Activated CD8-positive, alpha-beta memory T cell treated with anti-CD3 and anti-CD28 coated beads, Interleukin-2, amount 50 U/mL, for 1 hour (primary cell): ENCODE results near the gene PROM1.

Experiments
- DNase-seq: peaks from one replicate; pipeline ENCODE4 v3.0.0-alpha.2; 2020; ENCODE audit errors: extremely low read depth

PROM1 gene

GRCh38 chr4:15942283-15942682 lies 141.5 kb downstream of the PROM1 start:
- no peak for DNase-seq

- no peak for DNase-seq
Observed at GRCh38 chr4:15938640-15939039, 145.2 kb downstream of the PROM1 start, which contains the start of gene FGFBP1. TSS of gene FGFBP1 (minus strand) at chr4:15938740. CDS start at chr4:15936632, 2,108 bp downstream.

DNA sequence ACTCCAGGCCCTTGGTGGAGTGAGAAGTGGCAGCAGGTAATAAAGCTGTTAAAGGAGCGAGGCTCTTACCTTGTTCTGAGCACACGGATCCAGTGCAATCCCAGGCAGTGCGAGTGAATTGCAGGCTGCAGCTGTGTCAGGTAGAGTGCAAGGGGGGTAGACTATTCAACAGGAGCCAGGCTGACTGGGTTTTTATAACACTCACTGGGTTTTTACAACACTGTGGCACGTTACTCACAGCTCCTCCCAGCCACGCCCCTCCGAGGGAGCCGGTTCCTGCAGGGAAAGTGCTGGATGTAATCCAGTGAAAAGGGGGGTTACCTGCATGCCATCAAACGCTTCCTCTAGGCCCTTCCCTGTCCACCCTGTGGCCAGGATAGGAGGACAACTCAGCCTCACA lies 145.6 kb downstream of the PROM1 start:
- no peak for DNase-seq

- DNase-seq: no peak
Observed at GRCh38 chr4:15936495-15936894, 147.3 kb downstream of the PROM1 start.

DNA sequence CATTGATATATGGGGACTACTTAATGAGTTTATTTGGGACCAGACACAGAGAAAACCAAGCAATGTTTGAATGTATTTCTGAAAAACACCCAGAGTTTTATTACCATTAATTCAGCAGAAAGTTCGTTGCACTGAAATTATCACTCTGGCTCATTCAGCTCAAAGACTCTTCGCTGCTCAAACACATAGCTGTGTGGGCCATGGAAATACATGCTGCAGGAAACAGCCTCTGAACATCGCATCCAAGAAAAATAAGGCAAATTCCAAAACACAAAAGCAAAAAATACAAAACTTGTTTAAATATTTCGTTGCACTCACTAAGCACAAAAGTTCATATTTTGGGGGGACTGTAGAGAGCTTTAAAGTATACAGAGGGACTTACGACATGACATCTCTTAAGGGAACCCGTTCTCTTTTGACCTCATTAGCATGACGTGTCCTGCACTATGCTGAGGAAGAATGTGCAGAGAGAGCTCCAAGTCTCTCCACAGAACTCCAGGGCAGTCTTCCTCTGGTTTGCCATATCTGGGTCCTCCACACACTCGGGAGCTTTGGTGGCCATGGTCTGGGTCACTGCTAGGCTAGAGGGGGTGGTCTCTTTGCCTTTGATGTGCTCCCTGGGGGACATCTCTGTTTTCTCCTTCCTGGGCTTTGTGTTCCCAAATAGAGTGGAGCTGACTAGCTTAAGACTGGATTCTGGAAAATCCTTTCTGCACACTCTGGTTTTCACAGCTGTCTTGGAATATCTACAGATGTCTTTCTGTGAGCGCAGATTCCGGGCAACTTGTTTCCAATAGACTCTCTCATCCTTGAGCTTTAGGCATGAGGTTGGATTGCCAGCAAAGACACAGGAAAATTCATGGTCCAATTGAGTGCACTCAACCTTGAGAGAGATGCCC lies 148.1 kb downstream of the PROM1 start:
- DNase-seq: no peak

- no peak for DNase-seq
Observed at GRCh38 chr4:15934259-15934658, 149.6 kb downstream of the PROM1 start.

- no peak for DNase-seq
Observed at GRCh38 chr4:15931451-15932210, 152.2 kb downstream of the PROM1 start.

DNA sequence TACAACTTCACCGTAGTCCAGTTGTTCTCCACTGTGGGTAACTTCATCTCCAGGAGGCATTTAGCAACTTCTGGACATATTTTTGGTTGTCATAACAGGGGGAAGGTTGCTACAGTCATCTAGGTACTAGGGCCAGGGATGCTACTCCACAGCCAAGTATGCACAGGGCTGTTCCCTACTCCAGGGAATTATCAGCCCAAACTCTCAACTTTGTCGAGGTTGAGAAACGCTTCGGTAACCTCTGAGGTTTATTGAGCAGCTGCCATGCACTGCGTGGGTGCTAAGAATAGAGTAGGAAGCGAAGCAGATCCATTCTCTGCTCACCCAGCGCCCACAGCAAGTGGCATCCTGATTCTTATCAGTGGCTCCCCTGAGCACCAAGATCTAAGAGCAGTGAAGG lies 153.5 kb downstream of the PROM1 start:
- DNase-seq: no peak

- no peak for DNase-seq
Observed at GRCh38 chr4:15929540-15929939, 154.3 kb downstream of the PROM1 start.

DNA sequence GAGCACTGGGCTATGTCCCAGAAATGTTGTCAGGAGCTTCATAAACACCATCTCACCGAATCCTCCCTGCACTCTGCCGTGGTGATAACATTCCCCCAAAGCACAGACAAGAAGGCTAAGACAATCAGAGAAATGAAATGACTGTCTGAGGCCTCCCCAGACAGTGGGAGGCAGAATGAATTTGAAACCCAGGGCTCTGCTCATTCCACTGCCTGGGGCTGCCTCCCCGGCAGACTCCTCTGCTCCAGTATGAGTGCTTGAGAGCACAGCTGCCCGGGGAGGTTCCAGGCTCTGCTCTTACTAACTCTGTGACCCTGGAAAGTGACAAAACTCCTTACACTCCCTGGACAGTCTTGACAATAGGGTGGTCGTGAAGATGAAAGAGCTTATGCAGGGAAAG lies 154.9 kb downstream of the PROM1 start:
- no peak for DNase-seq

- no peak for DNase-seq
Observed at GRCh38 chr4:15926486-15926885, 157.3 kb downstream of the PROM1 start.

DNA sequence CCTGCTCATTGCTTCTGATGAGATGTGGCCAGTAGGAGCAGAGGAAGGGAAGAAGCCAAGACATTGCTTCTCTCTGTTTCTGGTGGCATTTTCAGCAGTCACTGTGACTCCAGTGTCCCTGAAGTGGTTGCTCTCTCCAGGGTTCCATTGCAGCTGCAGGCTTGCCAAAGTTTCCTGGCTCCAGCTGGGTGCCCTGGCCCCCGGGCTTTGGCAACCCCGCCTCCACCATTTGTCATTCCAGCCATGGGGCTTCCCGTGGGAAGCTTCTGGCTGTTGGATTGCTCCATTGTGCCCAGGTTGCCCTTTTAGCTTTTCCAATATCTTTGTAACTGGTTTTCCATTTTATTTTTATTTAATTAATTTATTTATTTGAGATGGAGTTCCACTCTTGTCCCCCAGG lies 158.0 kb downstream of the PROM1 start:
- no peak for DNase-seq

DNA sequence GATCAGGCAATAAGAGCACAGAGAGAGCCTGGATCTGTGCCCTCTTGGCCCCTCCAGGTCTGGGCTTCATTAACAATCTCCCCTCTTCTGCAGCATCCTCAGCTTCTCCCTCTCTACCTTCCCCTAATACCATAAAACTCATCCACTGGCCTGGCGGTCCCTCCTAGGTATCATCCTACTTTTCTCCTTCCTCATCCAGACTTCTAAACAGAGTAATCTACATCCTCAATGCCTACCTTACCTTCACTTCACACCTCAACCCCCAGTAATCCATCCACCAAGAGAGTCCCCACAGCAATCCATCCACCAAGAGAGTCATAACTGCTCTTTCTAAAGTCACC lies 162.3 kb downstream of the PROM1 start:
- DNase-seq: no peak

DNA sequence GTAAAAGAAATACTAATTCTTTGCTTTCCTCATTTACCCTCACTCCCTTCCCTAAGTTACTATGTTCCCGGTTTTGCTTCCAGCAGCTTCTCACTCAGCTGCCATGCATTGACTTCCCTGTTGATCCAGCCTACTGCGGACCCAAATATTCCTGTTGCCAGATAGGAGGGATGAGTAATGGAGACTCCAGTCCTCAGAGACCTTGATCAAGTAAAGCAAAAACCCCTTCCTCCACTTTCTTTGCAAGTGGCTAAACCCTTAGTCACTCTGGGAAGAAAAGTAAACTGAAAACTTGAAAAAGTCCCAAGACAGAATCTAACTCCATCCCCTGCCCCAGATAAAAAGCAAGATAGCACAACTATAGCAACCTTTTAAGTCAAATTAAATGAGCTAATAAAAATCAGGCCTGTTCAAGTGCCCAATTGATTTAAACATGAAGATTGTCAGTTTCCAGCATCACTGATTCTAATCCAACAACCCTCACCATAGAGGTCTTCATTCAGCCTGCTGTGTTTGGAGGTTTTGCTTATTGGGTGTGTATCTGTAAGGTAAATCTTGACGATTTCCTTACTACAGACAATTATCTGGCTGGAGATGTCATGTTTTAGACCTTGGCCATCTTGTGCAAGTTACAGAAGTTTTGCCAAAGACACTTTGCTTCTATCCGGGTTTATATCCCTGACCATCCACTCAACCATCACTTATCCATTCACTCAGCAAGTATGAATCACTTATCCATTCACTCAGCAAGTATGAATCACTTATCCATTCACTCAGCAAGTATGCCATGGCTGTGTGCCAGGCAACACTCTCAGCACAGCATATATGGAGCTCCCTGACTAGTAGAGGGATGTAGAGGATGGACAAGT lies 162.9 kb downstream of the PROM1 start:
- no peak for DNase-seq

DNA sequence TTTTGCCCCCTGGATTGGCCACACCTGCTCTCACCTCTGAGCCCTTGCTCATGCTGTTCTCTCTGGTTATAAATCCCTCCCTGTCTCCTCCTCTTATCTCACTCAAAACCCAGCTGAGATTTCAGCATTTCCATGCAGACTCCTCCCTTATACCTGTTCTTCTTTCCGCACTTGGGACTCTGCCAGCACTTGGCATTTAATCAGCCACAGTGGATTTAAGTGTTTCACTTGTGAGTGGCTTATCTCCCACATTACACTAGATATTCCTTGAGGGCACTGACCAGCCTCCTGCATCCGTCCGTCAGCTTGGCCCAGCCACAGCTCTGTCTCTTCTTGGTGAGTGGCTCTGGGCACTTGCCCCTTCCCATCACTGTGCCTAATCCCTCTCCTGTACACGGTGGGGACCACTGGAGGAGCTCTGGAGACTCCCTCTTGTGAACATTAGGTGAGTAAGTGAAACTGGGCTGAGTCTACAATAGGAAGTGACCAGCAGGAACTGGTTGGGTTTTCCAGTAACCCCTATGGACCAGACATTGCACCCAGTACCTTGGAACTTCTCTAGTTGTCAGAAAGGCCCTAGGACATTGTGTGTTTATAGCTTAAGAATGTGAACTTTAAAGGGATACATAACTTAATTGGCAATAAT lies 165.2 kb downstream of the PROM1 start:
- DNase-seq: no peak
